SK-N-SH (cell line): ENCODE results near the gene PRKN.

Experiments
- CHD2 ChIP-seq: fragments of 150-350 bp; IDR thresholded peaks from 2 replicates; pipeline ENCODE4 v1.6.1; 2018; ENCODE audit warnings: low read length; ENCODE audit not compliant: partially characterized antibody
- GABPA ChIP-seq: IDR thresholded peaks from 2 replicates; pipeline ENCODE4 v1.4.0; 2012; ENCODE audit warnings: low read depth, mild to moderate bottlenecking
- MEF2A ChIP-seq: IDR thresholded peaks from 2 replicates; pipeline ENCODE4 v1.4.0; 2012; ENCODE audit warnings: low read depth, borderline replicate concordance
- POLR2AphosphoS5 ChIP-seq: IDR thresholded peaks from 2 replicates; pipeline ENCODE4 v1.6.1; 2012; ENCODE audit warnings: low read depth, low read length
- RAD21 ChIP-seq: IDR thresholded peaks from 2 replicates; pipeline ENCODE4 v1.6.1; 2012; ENCODE audit warnings: mild to moderate bottlenecking, low read length
- RXRA ChIP-seq: IDR thresholded peaks from 2 replicates; pipeline ENCODE4 v1.4.0; 2012; ENCODE audit warnings: low read depth, mild to moderate bottlenecking, borderline replicate concordance
- SMC3 ChIP-seq: IDR thresholded peaks from 2 replicates; pipeline ENCODE4 v1.6.1; 2012; ENCODE audit warnings: low read depth, low read length, improper control_type of control experiment
- TF ChIP-seq, protein P1 (sequence below): fragments of 200-600 bp; sonication (generic); IDR thresholded peaks from 2 replicates; pipeline ENCODE4 v1.6.1; 2017; ENCODE audit warnings: antibody characterized with exemption, mild to moderate bottlenecking, moderate library complexity
- TF ChIP-seq, protein P2 (sequence below): IDR thresholded peaks from 2 replicates; pipeline ENCODE4 v1.6.1; 2012; ENCODE audit warnings: mild to moderate bottlenecking, low read depth, low read length, moderate library complexity

DNA sequence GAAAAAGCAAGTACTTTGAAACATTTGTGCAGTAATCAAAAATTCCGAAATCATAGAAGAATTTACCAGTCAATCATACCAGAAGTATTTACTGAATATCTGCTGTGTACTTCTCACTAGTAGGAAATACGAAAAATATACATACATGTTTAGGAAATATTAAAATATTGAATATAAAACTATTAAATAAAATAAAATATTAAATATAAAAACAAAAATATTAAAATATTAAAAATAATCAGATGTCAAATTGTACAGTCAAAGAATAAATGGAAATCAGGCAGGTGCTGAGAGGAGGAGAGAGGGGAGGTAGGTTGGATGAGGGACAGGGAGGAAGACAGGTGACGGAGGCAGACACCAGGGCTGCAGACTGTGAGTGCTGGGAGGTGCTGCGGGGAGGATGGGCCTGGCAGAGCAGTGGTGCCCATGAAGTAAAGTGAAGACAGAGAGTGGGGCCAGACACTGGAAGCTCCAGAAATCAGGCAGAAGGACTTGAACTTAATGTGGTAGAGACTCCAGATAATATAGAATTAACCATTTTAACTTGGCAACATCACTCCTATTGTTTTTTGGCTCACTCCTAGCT lies 55.9 kb downstream of the PRKN start:
- TF ChIP-seq CHD2 (no peak), RAD21 (no peak), MEF2A (no peak), SMC3 (no peak), GABPA (no peak), POLR2AphosphoS5 (no peak), RXRA (no peak)
- TF ChIP-seq, protein P1, sequence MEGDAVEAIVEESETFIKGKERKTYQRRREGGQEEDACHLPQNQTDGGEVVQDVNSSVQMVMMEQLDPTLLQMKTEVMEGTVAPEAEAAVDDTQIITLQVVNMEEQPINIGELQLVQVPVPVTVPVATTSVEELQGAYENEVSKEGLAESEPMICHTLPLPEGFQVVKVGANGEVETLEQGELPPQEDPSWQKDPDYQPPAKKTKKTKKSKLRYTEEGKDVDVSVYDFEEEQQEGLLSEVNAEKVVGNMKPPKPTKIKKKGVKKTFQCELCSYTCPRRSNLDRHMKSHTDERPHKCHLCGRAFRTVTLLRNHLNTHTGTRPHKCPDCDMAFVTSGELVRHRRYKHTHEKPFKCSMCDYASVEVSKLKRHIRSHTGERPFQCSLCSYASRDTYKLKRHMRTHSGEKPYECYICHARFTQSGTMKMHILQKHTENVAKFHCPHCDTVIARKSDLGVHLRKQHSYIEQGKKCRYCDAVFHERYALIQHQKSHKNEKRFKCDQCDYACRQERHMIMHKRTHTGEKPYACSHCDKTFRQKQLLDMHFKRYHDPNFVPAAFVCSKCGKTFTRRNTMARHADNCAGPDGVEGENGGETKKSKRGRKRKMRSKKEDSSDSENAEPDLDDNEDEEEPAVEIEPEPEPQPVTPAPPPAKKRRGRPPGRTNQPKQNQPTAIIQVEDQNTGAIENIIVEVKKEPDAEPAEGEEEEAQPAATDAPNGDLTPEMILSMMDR = no peak
- TF ChIP-seq, protein P2, sequence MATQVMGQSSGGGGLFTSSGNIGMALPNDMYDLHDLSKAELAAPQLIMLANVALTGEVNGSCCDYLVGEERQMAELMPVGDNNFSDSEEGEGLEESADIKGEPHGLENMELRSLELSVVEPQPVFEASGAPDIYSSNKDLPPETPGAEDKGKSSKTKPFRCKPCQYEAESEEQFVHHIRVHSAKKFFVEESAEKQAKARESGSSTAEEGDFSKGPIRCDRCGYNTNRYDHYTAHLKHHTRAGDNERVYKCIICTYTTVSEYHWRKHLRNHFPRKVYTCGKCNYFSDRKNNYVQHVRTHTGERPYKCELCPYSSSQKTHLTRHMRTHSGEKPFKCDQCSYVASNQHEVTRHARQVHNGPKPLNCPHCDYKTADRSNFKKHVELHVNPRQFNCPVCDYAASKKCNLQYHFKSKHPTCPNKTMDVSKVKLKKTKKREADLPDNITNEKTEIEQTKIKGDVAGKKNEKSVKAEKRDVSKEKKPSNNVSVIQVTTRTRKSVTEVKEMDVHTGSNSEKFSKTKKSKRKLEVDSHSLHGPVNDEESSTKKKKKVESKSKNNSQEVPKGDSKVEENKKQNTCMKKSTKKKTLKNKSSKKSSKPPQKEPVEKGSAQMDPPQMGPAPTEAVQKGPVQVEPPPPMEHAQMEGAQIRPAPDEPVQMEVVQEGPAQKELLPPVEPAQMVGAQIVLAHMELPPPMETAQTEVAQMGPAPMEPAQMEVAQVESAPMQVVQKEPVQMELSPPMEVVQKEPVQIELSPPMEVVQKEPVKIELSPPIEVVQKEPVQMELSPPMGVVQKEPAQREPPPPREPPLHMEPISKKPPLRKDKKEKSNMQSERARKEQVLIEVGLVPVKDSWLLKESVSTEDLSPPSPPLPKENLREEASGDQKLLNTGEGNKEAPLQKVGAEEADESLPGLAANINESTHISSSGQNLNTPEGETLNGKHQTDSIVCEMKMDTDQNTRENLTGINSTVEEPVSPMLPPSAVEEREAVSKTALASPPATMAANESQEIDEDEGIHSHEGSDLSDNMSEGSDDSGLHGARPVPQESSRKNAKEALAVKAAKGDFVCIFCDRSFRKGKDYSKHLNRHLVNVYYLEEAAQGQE = no peak
